GM12892 (cell line): ENCODE data around the gene HOMER2.

Experiments used
- DNase-seq: peaks from one replicate; pipeline ENCODE4 v3.0.0; 2011; ENCODE audit not compliant: insufficient read length
- FAIRE-seq: peaks from 2 replicates; lab custom pipeline; 2011; peaks lifted over from hg19 to GRCh38; lab: Jason Lieb, UNC
- POLR2A ChIP-seq: IDR thresholded peaks from 2 replicates; pipeline ENCODE4 v1.6.1; 2011; ENCODE audit warnings: low read depth, low read length, control low read depth
- POLR2AphosphoS5 ChIP-seq: IDR thresholded peaks from 2 replicates; pipeline ENCODE4 v1.6.1; 2011; ENCODE audit warnings: low read depth, low read length, control low read depth
- TAF1 ChIP-seq: IDR thresholded peaks from 2 replicates; pipeline ENCODE4 v1.6.1; 2011; ENCODE audit warnings: low read depth, mild to moderate bottlenecking, control low read depth, low read length, borderline replicate concordance

Gene HOMER2

GRCh38 chr15:82979726-82980125 lies 27.2 kb upstream of the HOMER2 start:
- no peak for DNase-seq
- TF ChIP-seq TAF1 (no peak), POLR2AphosphoS5 (no peak), POLR2A (no peak)
- FAIRE-seq, result peak; percentile 24

- no peak for FAIRE-seq
- DNase-seq, result no peak
- TF ChIP-seq POLR2AphosphoS5, result no peak
- no peak for TF ChIP-seq POLR2A
- TF ChIP-seq TAF1, result no peak
Observed at GRCh38 chr15:82978438-82978837, 25.9 kb upstream of the HOMER2 start.

GRCh38 chr15:82977076-82977475 lies 24.6 kb upstream of the HOMER2 start:
- FAIRE-seq (no peak), DNase-seq (no peak)
- no peak for TF ChIP-seq TAF1
- TF ChIP-seq POLR2A, result no peak
- TF ChIP-seq POLR2AphosphoS5, result no peak

- TF ChIP-seq TAF1 (no peak), POLR2AphosphoS5 (no peak), POLR2A (no peak)
- FAIRE-seq, result no peak
- no peak for DNase-seq
Observed at GRCh38 chr15:82972990-82973389, 20.5 kb upstream of the HOMER2 start.

- no peak for TF ChIP-seq TAF1
- no peak for TF ChIP-seq POLR2A
- FAIRE-seq, result no peak
- DNase-seq, result no peak
Observed at GRCh38 chr15:82971218-82971984, 18.9 kb upstream of the HOMER2 start.

- DNase-seq (no peak), FAIRE-seq (no peak)
- TF ChIP-seq POLR2AphosphoS5, result no peak
Observed at GRCh38 chr15:82970696-82971095, 18.2 kb upstream of the HOMER2 start.

GRCh38 chr15:82970078-82970686 lies 17.7 kb upstream of the HOMER2 start:
- FAIRE-seq (no peak), DNase-seq (no peak)
- no peak for TF ChIP-seq POLR2AphosphoS5
- no peak for TF ChIP-seq TAF1
- TF ChIP-seq POLR2A, result no peak

GRCh38 chr15:82969353-82969752 lies 16.8 kb upstream of the HOMER2 start:
- DNase-seq, result no peak
- FAIRE-seq, result no peak
- TF ChIP-seq POLR2A (no peak), POLR2AphosphoS5 (no peak), TAF1 (no peak)

GRCh38 chr15:82968066-82968465 lies 15.5 kb upstream of the HOMER2 start:
- no peak for TF ChIP-seq POLR2A
- TF ChIP-seq TAF1, result no peak
- DNase-seq (no peak), FAIRE-seq (no peak)

GRCh38 chr15:82966671-82967071 lies 14.2 kb upstream of the HOMER2 start:
- no peak for TF ChIP-seq POLR2A
- TF ChIP-seq POLR2AphosphoS5, result no peak
- no peak for TF ChIP-seq TAF1
- no peak for DNase-seq
- FAIRE-seq, result no peak

- TF ChIP-seq TAF1, result no peak
- DNase-seq, result no peak
- no peak for FAIRE-seq
Observed at GRCh38 chr15:82964890-82965289, 12.4 kb upstream of the HOMER2 start.
